BE2C (cell line): ENCODE data around the gene CHRNA4.

Experiments
- DNase-seq: peaks from one replicate; pipeline ENCODE4 v3.0.0-alpha.2; 2020
- H3K27me3 ChIP-seq: fragments of 250-450 bp; sonication (Bioruptor Pico); 2 replicates; pipeline ENCODE4 v1.5.1; 2020; ENCODE audit warnings: mild to moderate bottlenecking
- H3K36me3 ChIP-seq: fragments of 250-450 bp; sonication (Bioruptor Pico); 2 replicates; pipeline ENCODE4 v1.5.1; 2020; ENCODE audit warnings: mild to moderate bottlenecking
- H3K4me1 ChIP-seq: fragments of 250-450 bp; sonication (Bioruptor Pico); 2 replicates; pipeline ENCODE4 v1.5.1; 2020
- H3K4me3 ChIP-seq: 2 replicates; pipeline ENCODE4 v1.5.1; 2011; ENCODE audit warnings: low read depth, low read length
- H3K9me3 ChIP-seq: fragments of 250-450 bp; sonication (Bioruptor Pico); 2 replicates; pipeline ENCODE4 v1.5.1; 2020
- TF ChIP-seq, protein P1 (sequence below): IDR thresholded peaks from 2 replicates; pipeline ENCODE4 v1.5.1; 2012; ENCODE audit warnings: mild to moderate bottlenecking, low read depth, low read length

Gene CHRNA4

DNA sequence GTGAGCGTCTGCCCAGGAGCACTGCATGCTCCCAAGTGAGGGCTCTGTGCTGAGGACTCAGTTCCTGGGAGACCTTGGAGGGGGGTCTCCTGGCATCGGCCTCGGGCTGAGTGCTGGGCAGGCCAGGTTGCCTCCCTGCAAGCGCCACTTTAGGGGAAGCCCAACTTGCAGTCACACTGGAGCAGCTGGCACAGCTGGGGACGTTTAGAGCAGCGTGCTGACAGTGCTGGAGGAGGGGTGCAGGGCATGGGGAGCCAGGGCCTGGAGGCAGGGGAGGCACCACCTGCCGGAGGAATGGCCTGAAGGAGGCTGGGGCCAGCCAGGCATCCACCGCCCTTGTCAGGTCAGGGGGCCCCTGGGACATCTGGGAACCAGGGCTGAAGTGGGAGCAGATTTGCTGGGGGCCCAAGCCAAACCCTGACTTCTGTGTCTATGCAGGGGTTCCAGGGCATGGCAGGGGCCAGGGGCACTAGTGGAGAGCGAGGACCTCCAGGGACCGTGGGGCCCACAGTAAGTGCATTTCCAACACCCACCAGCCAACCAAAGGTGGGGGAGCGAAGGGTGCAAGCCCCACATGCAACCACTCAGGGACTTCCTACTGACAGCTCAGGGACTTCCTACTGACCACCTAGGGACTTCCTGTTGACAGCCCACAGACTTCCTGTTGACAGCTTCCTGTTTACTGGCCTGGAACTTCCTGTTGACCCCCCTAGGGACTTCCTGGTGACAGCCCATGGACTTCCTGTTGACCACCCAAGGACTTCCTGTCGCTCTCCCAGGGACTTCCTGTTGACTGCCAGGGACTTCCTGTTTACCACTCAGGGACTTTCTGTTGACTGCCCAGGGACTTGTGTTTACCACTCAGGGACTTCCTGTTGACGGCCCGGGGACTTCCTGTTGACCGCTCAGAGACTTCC lies 34.6 kb downstream of the CHRNA4 start:
- no peaks in the 10 kb centered on the region for H3K9me3 ChIP-seq
- TF ChIP-seq, protein P1, sequence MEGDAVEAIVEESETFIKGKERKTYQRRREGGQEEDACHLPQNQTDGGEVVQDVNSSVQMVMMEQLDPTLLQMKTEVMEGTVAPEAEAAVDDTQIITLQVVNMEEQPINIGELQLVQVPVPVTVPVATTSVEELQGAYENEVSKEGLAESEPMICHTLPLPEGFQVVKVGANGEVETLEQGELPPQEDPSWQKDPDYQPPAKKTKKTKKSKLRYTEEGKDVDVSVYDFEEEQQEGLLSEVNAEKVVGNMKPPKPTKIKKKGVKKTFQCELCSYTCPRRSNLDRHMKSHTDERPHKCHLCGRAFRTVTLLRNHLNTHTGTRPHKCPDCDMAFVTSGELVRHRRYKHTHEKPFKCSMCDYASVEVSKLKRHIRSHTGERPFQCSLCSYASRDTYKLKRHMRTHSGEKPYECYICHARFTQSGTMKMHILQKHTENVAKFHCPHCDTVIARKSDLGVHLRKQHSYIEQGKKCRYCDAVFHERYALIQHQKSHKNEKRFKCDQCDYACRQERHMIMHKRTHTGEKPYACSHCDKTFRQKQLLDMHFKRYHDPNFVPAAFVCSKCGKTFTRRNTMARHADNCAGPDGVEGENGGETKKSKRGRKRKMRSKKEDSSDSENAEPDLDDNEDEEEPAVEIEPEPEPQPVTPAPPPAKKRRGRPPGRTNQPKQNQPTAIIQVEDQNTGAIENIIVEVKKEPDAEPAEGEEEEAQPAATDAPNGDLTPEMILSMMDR, result no peak
- no peaks in the 10 kb centered on the region for H3K36me3 ChIP-seq
- H3K4me1 ChIP-seq, result no peaks in the 10 kb centered on the region
- DNase-seq, result no peak
- peaks cover 25% of the 10 kb centered on the region for H3K27me3 ChIP-seq
- H3K4me3 ChIP-seq, result no peak overlapping the region

DNA sequence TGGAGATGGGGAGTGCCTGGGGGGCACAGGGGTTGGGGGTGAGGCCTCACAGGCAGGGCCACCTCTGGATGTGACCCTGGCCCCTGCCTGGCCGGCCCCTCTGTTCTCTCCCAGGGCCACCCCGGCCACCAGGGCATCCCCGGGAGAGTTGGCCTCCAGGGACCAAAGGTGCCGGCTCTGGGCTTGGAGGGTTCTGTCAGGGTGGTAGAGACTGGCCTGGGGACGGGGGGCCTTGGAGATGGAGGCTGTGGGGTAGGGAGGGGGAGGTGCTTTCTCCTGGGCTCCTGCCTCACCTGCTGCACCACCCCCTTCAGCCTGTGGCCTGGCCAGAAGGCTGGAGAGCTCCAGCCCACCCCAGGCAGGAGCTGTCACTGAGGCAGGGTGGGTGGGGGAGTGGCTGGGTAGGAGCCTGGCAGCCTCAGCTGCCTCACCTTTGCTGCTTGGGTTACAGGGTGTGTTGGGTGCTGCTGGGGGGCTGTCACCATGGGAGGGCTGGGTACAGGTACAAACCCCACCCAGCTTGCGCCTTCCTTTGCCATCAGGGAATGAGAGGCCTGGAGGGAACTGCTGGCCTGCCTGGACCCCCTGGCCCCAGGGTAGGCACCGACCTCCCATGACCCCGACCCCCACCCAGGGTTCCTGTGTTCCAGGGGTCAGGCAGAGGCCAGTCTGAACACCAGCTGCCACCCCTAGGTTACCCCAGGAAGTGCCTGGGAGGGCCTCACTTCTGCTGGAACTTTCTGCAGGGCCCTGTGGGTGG lies 35.4 kb downstream of the CHRNA4 start:
- Histone ChIP-seq H3K9me3 (no peaks in the 10 kb centered on the region), H3K4me1 (no peaks in the 10 kb centered on the region), H3K4me3 (no peak overlapping the region), H3K36me3 (no peaks in the 10 kb centered on the region), H3K27me3 (peaks cover 25% of the 10 kb centered on the region)
- DNase-seq, result no peak
- TF ChIP-seq, protein P1, result no peak

DNA sequence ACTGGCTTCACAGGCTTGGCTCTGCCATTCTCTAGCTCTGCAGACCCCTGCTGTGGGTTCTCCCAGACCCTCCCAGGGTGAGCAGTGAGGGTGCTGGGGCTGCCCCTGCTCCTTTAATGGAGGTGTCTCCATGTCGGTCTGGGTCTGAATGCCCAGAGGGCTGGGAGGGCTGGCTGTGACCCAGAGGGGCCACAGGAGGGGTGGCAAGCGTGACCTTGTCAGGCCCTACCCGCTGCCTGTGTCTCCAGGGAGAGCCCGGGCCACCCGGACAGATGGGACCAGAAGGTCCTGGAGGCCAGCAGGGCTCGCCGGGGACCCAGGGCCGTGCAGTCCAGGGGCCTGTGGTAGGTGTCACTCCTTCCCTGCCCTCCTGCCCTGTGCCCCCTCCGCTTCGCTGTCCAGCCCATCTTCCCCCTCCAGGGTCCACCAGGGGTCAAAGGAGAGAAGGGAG lies 36.1 kb downstream of the CHRNA4 start:
- Histone ChIP-seq H3K36me3 (no peaks in the 10 kb centered on the region), H3K27me3 (peaks cover 25% of the 10 kb centered on the region), H3K4me3 (no peak overlapping the region), H3K9me3 (no peaks in the 10 kb centered on the region), H3K4me1 (no peaks in the 10 kb centered on the region)
- peak; percentile 8 for DNase-seq
- TF ChIP-seq, protein P1, result no peak

- H3K4me1 ChIP-seq, result no peaks in the 10 kb centered on the region
- H3K36me3 ChIP-seq, result no peaks in the 10 kb centered on the region
- peaks cover 25% of the 10 kb centered on the region for H3K27me3 ChIP-seq
- H3K4me3 ChIP-seq, result no peak overlapping the region
- TF ChIP-seq, protein P1, result no peak
- DNase-seq, result no peak
- no peaks in the 10 kb centered on the region for H3K9me3 ChIP-seq
Measured at GRCh38 chr20:63323357-63323981, 37.7 kb downstream of the CHRNA4 start.

DNA sequence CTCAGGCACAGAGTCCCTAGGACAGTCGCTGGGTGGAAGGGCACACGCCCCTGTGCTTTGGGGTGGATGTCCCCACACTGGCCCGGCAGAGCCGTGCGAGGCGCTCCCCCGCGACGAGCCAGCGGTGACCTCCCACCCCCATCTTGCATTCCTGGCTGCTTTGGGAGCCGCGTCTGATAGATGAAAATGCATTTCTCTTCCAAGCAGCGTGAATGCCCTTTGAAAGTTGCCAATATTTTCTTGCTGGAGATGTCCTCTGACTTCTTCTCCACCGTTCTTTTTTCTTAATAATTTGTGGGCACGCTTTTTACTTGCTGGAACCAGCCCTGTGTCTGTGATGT lies 38.2 kb downstream of the CHRNA4 start:
- no peaks in the 10 kb centered on the region for H3K9me3 ChIP-seq
- DNase-seq, result no peak
- TF ChIP-seq, protein P1, result no peak
- no peaks in the 10 kb centered on the region for H3K36me3 ChIP-seq
- no peaks in the 10 kb centered on the region for H3K4me1 ChIP-seq
- H3K4me3 ChIP-seq, result no peak overlapping the region
- H3K27me3 ChIP-seq, result peaks cover 25% of the 10 kb centered on the region
